Lower leg skin (tissue), 4 donors: ENCODE data around the gene PLEKHA1. TPM values are rescaled to one million over a fixed set of nuclear protein-coding genes. Genes with fewer than 3 reads are reported as not detected.

Source experiments
- DNase-seq, 2 donors: peaks; one replicate each; pipeline ENCODE4 v3.0.0-alpha.2; 2019; ENCODE audit warnings: low spot score in 2 of 2
- H3K4me3 ChIP-seq: fragments of 200-600 bp; sonication (generic); 2 replicates; pipeline ENCODE4 v1.5.1; 2017; ENCODE audit warnings: mild to moderate bottlenecking, low read depth; ENCODE audit not compliant: poor library complexity, severe bottlenecking
- POLR2A ChIP-seq, 2 donors: fragments of 450-650 bp; IDR thresholded peaks; one replicate each; pipeline ENCODE4 v1.6.1; 2016 to 2017; ENCODE audit warnings: antibody characterized with exemption in 2 of 2, mild to moderate bottlenecking in 1 of 2, moderate library complexity in 1 of 2
- whole genome bisulfite sequencing, 2 donors: methylation state at CpG; one replicate each; pipeline ENCODE4 v1.1.5; 2018; 5-methylcytosine and 5-hydroxymethylcytosine counted together
- intact Hi-C: fragments of 100-400 bp; cut with DNase I; formaldehyde crosslinking; loops from one replicate; pipeline ENCODE4 v1.15.0; 2023; ENCODE audit warnings: low total_unique reads
- total RNA-seq, 4 donors: library from RNA; depleted of rRNA; stranded (reverse); fragments of >200 nt; gene quantifications; one replicate each; pipeline ENCODE4 v1.1.0, GENCODE V29; 2016
- TF ChIP-seq, protein P1 (sequence below), 3 donors: fragments of 450-650 bp; IDR thresholded peaks; one replicate each; pipeline ENCODE4 v1.5.1; 2016; ENCODE audit warnings: antibody characterized with exemption in 3 of 3, mild to moderate bottlenecking in 3 of 3, moderate library complexity in 2 of 3

Gene PLEKHA1
- total RNA-seq, 4 donors from 2014 or later: 83.6 to 116 (median 105) TPM

DNA sequence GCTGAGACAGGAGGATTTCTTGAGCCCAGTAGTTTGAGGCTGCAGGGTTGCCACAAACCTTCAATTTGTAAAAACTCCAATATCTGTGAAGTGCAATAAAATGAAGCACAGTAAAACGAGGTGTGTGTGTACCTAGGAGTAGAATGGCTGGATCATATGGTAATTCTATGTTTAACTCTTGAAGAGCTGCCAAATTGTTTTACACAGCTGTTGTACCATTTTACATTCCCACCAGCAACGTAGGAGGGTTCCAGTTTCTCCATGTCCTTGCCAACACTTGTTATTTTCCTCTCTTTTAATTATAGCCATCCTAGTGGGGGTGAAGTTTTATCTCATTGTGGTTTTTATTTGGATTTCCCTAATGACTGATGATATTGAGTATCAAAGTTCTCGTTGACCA is 16.2 kb downstream of the PLEKHA1 start:
- H3K4me3 ChIP-seq: no peak overlapping the region
- WGBS, 2 donors: 49 to 65% methylated on average over 3 of the region's 3 CpGs
- TF ChIP-seq, protein P1, sequence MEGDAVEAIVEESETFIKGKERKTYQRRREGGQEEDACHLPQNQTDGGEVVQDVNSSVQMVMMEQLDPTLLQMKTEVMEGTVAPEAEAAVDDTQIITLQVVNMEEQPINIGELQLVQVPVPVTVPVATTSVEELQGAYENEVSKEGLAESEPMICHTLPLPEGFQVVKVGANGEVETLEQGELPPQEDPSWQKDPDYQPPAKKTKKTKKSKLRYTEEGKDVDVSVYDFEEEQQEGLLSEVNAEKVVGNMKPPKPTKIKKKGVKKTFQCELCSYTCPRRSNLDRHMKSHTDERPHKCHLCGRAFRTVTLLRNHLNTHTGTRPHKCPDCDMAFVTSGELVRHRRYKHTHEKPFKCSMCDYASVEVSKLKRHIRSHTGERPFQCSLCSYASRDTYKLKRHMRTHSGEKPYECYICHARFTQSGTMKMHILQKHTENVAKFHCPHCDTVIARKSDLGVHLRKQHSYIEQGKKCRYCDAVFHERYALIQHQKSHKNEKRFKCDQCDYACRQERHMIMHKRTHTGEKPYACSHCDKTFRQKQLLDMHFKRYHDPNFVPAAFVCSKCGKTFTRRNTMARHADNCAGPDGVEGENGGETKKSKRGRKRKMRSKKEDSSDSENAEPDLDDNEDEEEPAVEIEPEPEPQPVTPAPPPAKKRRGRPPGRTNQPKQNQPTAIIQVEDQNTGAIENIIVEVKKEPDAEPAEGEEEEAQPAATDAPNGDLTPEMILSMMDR (IDR thresholded peaks at IDR 0.05): no peak
- TF ChIP-seq POLR2A (IDR thresholded peaks at IDR 0.05): no peak
- DNase-seq: no peak
- intact Hi-C loops: no loop called here

- no peak for DNase-seq
- intact Hi-C loops: no loop called here
- H3K4me3 ChIP-seq: no peak overlapping the region
- TF ChIP-seq POLR2A (IDR thresholded peaks at IDR 0.05): no peak
- TF ChIP-seq, protein P1 (IDR thresholded peaks at IDR 0.05): no peak
Measured at GRCh38 chr10:122391875-122392274, 17.4 kb downstream of the PLEKHA1 start.

GRCh38 chr10:122392835-122393234 is 18.3 kb downstream of the PLEKHA1 start:
- intact Hi-C loops: no loop called here
- H3K4me3 ChIP-seq: no peak overlapping the region
- no peak for DNase-seq
- TF ChIP-seq POLR2A (IDR thresholded peaks at IDR 0.05): no peak
- TF ChIP-seq, protein P1 (IDR thresholded peaks at IDR 0.05): no peak
- WGBS, 2 donors: 81 to 87% methylated on average over 2 of the region's 2 CpGs

DNA sequence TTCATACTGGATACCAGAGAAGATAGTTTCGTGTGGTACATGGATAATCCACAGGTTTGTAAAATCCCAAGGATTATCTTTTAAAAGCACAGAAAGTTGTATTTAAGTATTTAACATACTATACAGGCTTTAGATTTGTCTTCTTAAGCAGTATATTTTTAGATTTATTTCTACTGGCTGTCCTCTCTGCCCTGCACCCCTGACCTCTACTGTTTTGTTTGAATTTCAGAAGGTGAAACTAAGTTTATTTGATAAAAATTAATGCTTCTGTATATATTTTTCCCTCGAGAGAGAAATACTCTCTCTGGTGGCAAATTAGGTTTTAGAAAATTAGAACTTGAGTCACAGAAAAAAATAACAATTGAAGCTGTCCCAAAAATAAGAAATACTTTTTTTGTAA is 18.8 kb downstream of the PLEKHA1 start:
- 89% methylated on average over 2 of the region's 2 CpGs for WGBS, 2 donors
- intact Hi-C loops: no loop called here
- TF ChIP-seq, protein P1 (IDR thresholded peaks at IDR 0.05): no peak
- no peak for TF ChIP-seq POLR2A (IDR thresholded peaks at IDR 0.05)
- no peak for DNase-seq
- H3K4me3 ChIP-seq: no peak overlapping the region

GRCh38 chr10:122402548-122403131 is 28.1 kb downstream of the PLEKHA1 start:
- DNase-seq: no peak
- intact Hi-C loops: no loop called here
- TF ChIP-seq POLR2A (IDR thresholded peaks at IDR 0.05): no peak
- TF ChIP-seq, protein P1 (IDR thresholded peaks at IDR 0.05): no peak
- H3K4me3 ChIP-seq: no peak overlapping the region
- 91 to 92% methylated on average over 5 of the region's 5 CpGs for WGBS, 2 donors

GRCh38 chr10:122404576-122404975 is 30.1 kb downstream of the PLEKHA1 start:
- DNase-seq: no peak
- WGBS, 2 donors: 63 to 68% methylated on average over 2 of the region's 2 CpGs
- no peak for TF ChIP-seq POLR2A (IDR thresholded peaks at IDR 0.05)
- TF ChIP-seq, protein P1 (IDR thresholded peaks at IDR 0.05): no peak
- H3K4me3 ChIP-seq: no peak overlapping the region
- intact Hi-C loops: no loop called here
